Keratinocyte (primary cell): ENCODE results near the gene MYO1D.

Experiments used
- CTCF ChIP-seq, 3 experiments: IDR thresholded peaks in 1 of 3; conservative IDR thresholded peaks in 1 of 3; optimal IDR thresholded peaks in 1 of 3; 2 replicates in 2 of 3; 3 replicates in 1 of 3; pipeline versions ENCODE3 to v1.5.1; 2011; ENCODE audit warnings: low read length in 3 of 3, mild to moderate bottlenecking in 3 of 3, moderate library complexity in 2 of 3, control low read depth in 1 of 3, inconsistent platforms in 1 of 3; ENCODE audit not compliant: insufficient read depth in 2 of 3; ENCODE audit errors: extremely low read depth in 1 of 3
- EZH2 ChIP-seq: IDR thresholded peaks from one replicate; pipeline ENCODE4 v1.6.1; 2012; ENCODE audit warnings: inconsistent platforms, mild to moderate bottlenecking, low read length, moderate library complexity

- TF ChIP-seq CTCF (optimal IDR thresholded peaks at IDR 0.05 in 1 of 3, IDR thresholded peaks at IDR 0.05 in 1 of 3, conservative IDR thresholded peaks at IDR 0.05 in 1 of 3; ENCODE audit: extremely low read depth in 1 of 3, insufficient read depth in 2 of 3, low read length in 3 of 3), result no peak
- TF ChIP-seq EZH2, result no peak
These were observed 144.7 kb downstream of the MYO1D start for GRCh38 chr17:32732296-32732642.
